WTC11 (cell line): ENCODE data around the gene UBAP1.

ENCODE experiments used
- CTCF ChIP-seq: fragments of 200-600 bp; IDR thresholded peaks from 2 replicates; pipeline ENCODE4 v1.8.0; 2022; ENCODE audit warnings: antibody characterized with exemption
- FOXP4 ChIP-seq: sonication (generic); formaldehyde crosslinking; IDR thresholded peaks from 2 replicates; pipeline ENCODE4 v1.8.0; 2022; ENCODE audit warnings: mild to moderate bottlenecking, missing genetic modification reagents

- TF ChIP-seq FOXP4 (CRISPR knock-in tag) (no peak), CTCF (no peak)
Measured at GRCh38 chr9:34219421-34219820, 40.6 kb downstream of the UBAP1 start.
